Suprapubic skin (tissue), 4 donors: ENCODE measurements around the gene TTR. TPM values are rescaled to one million over a fixed set of nuclear protein-coding genes. Genes with fewer than 3 reads are reported as not detected.

Source experiments
- DNase-seq, 2 donors: peaks; one replicate each; pipeline ENCODE4 v3.0.0-alpha.2; 2019; ENCODE audit warnings: low spot score in 2 of 2
- H3K27ac ChIP-seq: fragments of 200-600 bp; sonication (generic); one replicate; pipeline ENCODE4 v1.5.1; 2019
- H3K27me3 ChIP-seq: fragments of 200-600 bp; sonication (generic); one replicate; pipeline ENCODE4 v1.5.1; 2019
- H3K36me3 ChIP-seq: fragments of 200-600 bp; sonication (generic); one replicate; pipeline ENCODE4 v1.5.1; 2019
- H3K4me1 ChIP-seq: fragments of 200-600 bp; sonication (generic); one replicate; pipeline ENCODE4 v1.5.1; 2019
- H3K4me3 ChIP-seq: fragments of 200-600 bp; sonication (generic); one replicate; pipeline ENCODE4 v1.5.1; 2019; ENCODE audit warnings: mild to moderate bottlenecking
- H3K9me3 ChIP-seq: fragments of 200-600 bp; sonication (generic); one replicate; pipeline ENCODE4 v1.5.1; 2019
- CTCF ChIP-seq, 2 donors: fragments of 200-600 bp in 1 of 2; fragments of 450-650 bp in 1 of 2; sonication (generic) in 1 of 2; IDR thresholded peaks; one replicate each; pipeline ENCODE4 v1.5.1; 2016 to 2019; ENCODE audit warnings: antibody characterized with exemption in 2 of 2, mild to moderate bottlenecking in 1 of 2, moderate library complexity in 1 of 2
- EP300 ChIP-seq: sonication (generic); formaldehyde crosslinking; IDR thresholded peaks from one replicate; pipeline ENCODE4 v1.6.1; 2017; ENCODE audit warnings: antibody characterized with exemption
- POLR2A ChIP-seq, 2 donors: fragments of 450-650 bp; IDR thresholded peaks; one replicate each; pipeline ENCODE4 v1.6.1; 2017; ENCODE audit warnings: antibody characterized with exemption in 2 of 2, mild to moderate bottlenecking in 2 of 2, moderate library complexity in 2 of 2
- POLR2AphosphoS5 ChIP-seq, 3 donors: sonication (generic); formaldehyde crosslinking; IDR thresholded peaks; one replicate each; pipeline ENCODE4 v1.6.1; 2017; ENCODE audit warnings: antibody characterized with exemption in 3 of 3
- WGBS: methylation state at CpG from one replicate; pipeline ENCODE4 v1.1.5; 2018; 5-methylcytosine and 5-hydroxymethylcytosine counted together
- total RNA-seq, 4 donors: library from RNA; depleted of rRNA; stranded (reverse); fragments of >200 nt; gene quantifications; one replicate each; pipeline ENCODE4 v1.1.0, GENCODE V29; 2016

TTR gene
- total RNA-seq, 4 donors from 2014 or later: not detected

GRCh38 chr18:31553800-31554199, 37.9 kb upstream of the TTR start:
- no peak for TF ChIP-seq CTCF (IDR thresholded peaks at IDR 0.05)
- TF ChIP-seq POLR2A (IDR thresholded peaks at IDR 0.05): no peak
- TF ChIP-seq POLR2AphosphoS5 (IDR thresholded peaks at IDR 0.05): no peak
- no peak for TF ChIP-seq EP300
- Histone ChIP-seq H3K9me3 (no peaks in the 10 kb centered on the region), H3K4me3 (no peak overlapping the region), H3K27me3 (no peaks in the 10 kb centered on the region), H3K4me1 (peaks cover 3% of the 10 kb centered on the region), H3K27ac (no peak overlapping the region), H3K36me3 (no peaks in the 10 kb centered on the region)
- 40% methylated on average over 6 of the region's 6 CpGs for WGBS
- no peak for DNase-seq

GRCh38 chr18:31554776-31555175, 36.9 kb upstream of the TTR start:
- WGBS: 83% methylated on average over 5 of the region's 5 CpGs
- H3K9me3 ChIP-seq: no peaks in the 10 kb centered on the region
- H3K27me3 ChIP-seq: no peaks in the 10 kb centered on the region

GRCh38 chr18:31555971-31556747, 35.5 kb upstream of the TTR start:
- TF ChIP-seq POLR2AphosphoS5 (IDR thresholded peaks at IDR 0.05) (no peak), EP300 (no peak), CTCF (IDR thresholded peaks at IDR 0.05) (peak; percentile 39 to 61), POLR2A (IDR thresholded peaks at IDR 0.05) (no peak)
- 20% methylated on average over 7 of the region's 7 CpGs for WGBS
- peaks cover 3% of the 10 kb centered on the region for H3K4me1 ChIP-seq
- no peak overlapping the region for H3K4me3 ChIP-seq
- H3K27ac ChIP-seq: no peak overlapping the region
- no peak for DNase-seq
- H3K9me3 ChIP-seq: no peaks in the 10 kb centered on the region
- H3K27me3 ChIP-seq: no peaks in the 10 kb centered on the region
- no peaks in the 10 kb centered on the region for H3K36me3 ChIP-seq

More at GRCh38 chr18:31554776-31555175, 36.9 kb upstream of the TTR start:
- TF ChIP-seq CTCF (IDR thresholded peaks at IDR 0.05): no peak
- no peak for TF ChIP-seq EP300
- TF ChIP-seq POLR2AphosphoS5 (IDR thresholded peaks at IDR 0.05): no peak
- TF ChIP-seq POLR2A (IDR thresholded peaks at IDR 0.05): no peak
- no peak overlapping the region for H3K4me3 ChIP-seq
- H3K36me3 ChIP-seq: no peaks in the 10 kb centered on the region
- H3K4me1 ChIP-seq: peaks cover 3% of the 10 kb centered on the region
- no peak for DNase-seq
- no peak overlapping the region for H3K27ac ChIP-seq

- Histone ChIP-seq H3K4me1 (peaks cover 3% of the 10 kb centered on the region), H3K9me3 (no peaks in the 10 kb centered on the region), H3K4me3 (no peak overlapping the region), H3K36me3 (no peaks in the 10 kb centered on the region), H3K27me3 (no peaks in the 10 kb centered on the region), H3K27ac (no peak overlapping the region)
- WGBS: 93% methylated on average over 3 of the region's 3 CpGs
- DNase-seq: no peak
- TF ChIP-seq POLR2A (IDR thresholded peaks at IDR 0.05): no peak
- no peak for TF ChIP-seq CTCF (IDR thresholded peaks at IDR 0.05)
- no peak for TF ChIP-seq EP300
- TF ChIP-seq POLR2AphosphoS5 (IDR thresholded peaks at IDR 0.05): no peak
These were observed 34.2 kb upstream of the TTR start for GRCh38 chr18:31557446-31557845.

- TF ChIP-seq CTCF (IDR thresholded peaks at IDR 0.05): no peak
- no peak for TF ChIP-seq POLR2A (IDR thresholded peaks at IDR 0.05)
- no peak for TF ChIP-seq EP300
- TF ChIP-seq POLR2AphosphoS5 (IDR thresholded peaks at IDR 0.05): no peak
- Histone ChIP-seq H3K9me3 (no peaks in the 10 kb centered on the region), H3K27me3 (no peaks in the 10 kb centered on the region), H3K36me3 (no peaks in the 10 kb centered on the region), H3K4me1 (peaks cover 3% of the 10 kb centered on the region), H3K4me3 (no peak overlapping the region), H3K27ac (no peak overlapping the region)
- DNase-seq: no peak
- 78% methylated on average over 9 of the region's 9 CpGs for WGBS
These were observed 33.1 kb upstream of the TTR start for GRCh38 chr18:31558567-31558966.
